GM23248 (cell line): ENCODE results near the gene ZFP36L1. TPM values are rescaled to one million over a fixed set of nuclear protein-coding genes. Genes with fewer than 3 reads are reported as not detected.
A peak's percentile ranks its signal among the peaks of the same experiment; 100 is the strongest.

Source experiments
- DNase-seq: peaks from one replicate; pipeline ENCODE4 v3.0.0-alpha.2; 2015
- H2AFZ ChIP-seq: fragments of 200-600 bp; sonication (generic); 2 replicates; pipeline ENCODE4 v1.6.1; 2016; ENCODE audit warnings: antibody characterized with exemption
- H3F3A ChIP-seq: fragments of 200-600 bp; sonication (generic); 2 replicates; pipeline ENCODE4 v1.6.1; 2016; ENCODE audit warnings: mild to moderate bottlenecking, antibody characterized with exemption, mixed run types; ENCODE audit not compliant: insufficient read depth
- H3K27ac ChIP-seq: fragments of 200-600 bp; sonication (generic); 2 replicates; pipeline ENCODE4 v1.5.1; 2016; ENCODE audit warnings: mild to moderate bottlenecking
- H3K27me3 ChIP-seq: fragments of 200-600 bp; sonication (generic); replicated peaks from 2 replicates; pipeline ENCODE4 v1.6.1; 2016; ENCODE audit warnings: mild to moderate bottlenecking; ENCODE audit not compliant: insufficient read depth
- H3K36me3 ChIP-seq: fragments of 200-600 bp; sonication (generic); 2 replicates; pipeline ENCODE4 v1.6.1; 2016; ENCODE audit warnings: low read depth, mild to moderate bottlenecking
- H3K4me1 ChIP-seq: fragments of 200-600 bp; sonication (generic); 2 replicates; pipeline ENCODE4 v1.6.1; 2016; ENCODE audit warnings: mild to moderate bottlenecking; ENCODE audit not compliant: insufficient read depth
- H3K4me2 ChIP-seq: fragments of 200-600 bp; sonication (generic); one replicate; pipeline ENCODE4 v1.6.1; 2016; ENCODE audit warnings: mild to moderate bottlenecking; ENCODE audit not compliant: unreplicated experiment
- H3K4me3 ChIP-seq: fragments of 200-600 bp; sonication (generic); 2 replicates; pipeline ENCODE4 v1.5.1; 2016; ENCODE audit warnings: mild to moderate bottlenecking
- H3K79me2 ChIP-seq: fragments of 200-600 bp; sonication (generic); 2 replicates; pipeline ENCODE4 v1.6.1; 2016; ENCODE audit warnings: mild to moderate bottlenecking; ENCODE audit not compliant: insufficient read depth
- H3K9ac ChIP-seq: fragments of 200-600 bp; sonication (generic); 2 replicates; pipeline ENCODE4 v1.6.1; 2016; ENCODE audit warnings: mild to moderate bottlenecking
- H3K9me2 ChIP-seq: fragments of 200-600 bp; sonication (generic); 2 replicates; pipeline ENCODE4 v1.6.1; 2016; ENCODE audit warnings: mixed run types, mild to moderate bottlenecking, moderate library complexity; ENCODE audit not compliant: insufficient read depth
- H3K9me3 ChIP-seq: fragments of 200-600 bp; sonication (generic); one replicate; pipeline ENCODE4 v1.6.1; 2017; ENCODE audit warnings: low read depth
- H4K20me1 ChIP-seq: fragments of 200-600 bp; sonication (generic); 2 replicates; pipeline ENCODE4 v1.6.0; 2016; ENCODE audit not compliant: insufficient read depth
- EZH2 ChIP-seq: fragments of 200-600 bp; sonication (generic); IDR thresholded peaks from 2 replicates; pipeline ENCODE4 v1.6.1; 2018; ENCODE audit warnings: antibody characterized with exemption, mild to moderate bottlenecking; ENCODE audit not compliant: insufficient read depth, poor library complexity, severe bottlenecking
- EZH2phosphoT487 ChIP-seq: fragments of 200-600 bp; sonication (generic); IDR thresholded peaks from 2 replicates; pipeline ENCODE4 v1.6.1; 2018; ENCODE audit warnings: antibody characterized with exemption, moderate library complexity, mild to moderate bottlenecking, low read depth; ENCODE audit not compliant: insufficient read depth
- WGBS, 2 experiments: methylation state at CpG; one replicate each; pipeline ENCODE4 v1.1.6; 2015 to 2017; ENCODE audit warnings: low lambda C conversion rate in 2 of 2, low coverage in 1 of 2; ENCODE audit errors: missing lambda C conversion rate in 2 of 2; 5-methylcytosine and 5-hydroxymethylcytosine counted together
- in situ Hi-C: fragments of 300-500 bp; cut with MboI; formaldehyde crosslinking; loops from 2 replicates; pipeline ENCODE4 v1.15.0; 2020
- polyA plus RNA-seq: library from polyadenylated mRNA; unstranded; fragments of >200 nt; fragmentation: Nextera tagmentation; extraction: Ambion mirVana; gene quantifications from 2 replicates; pipeline ENCODE4 v1.2.1, GENCODE V29; 2016
- total RNA-seq: library from RNA; depleted of rRNA; stranded (reverse); fragments of >200 nt; shearing (Covaris generic); gene quantifications from 2 replicates; pipeline ENCODE4 v1.2.3, GENCODE V29; 2014

Gene ZFP36L1
- total and polyA plus RNA-seq, 2 experiments from 2014 or later = 92.9 to 599 TPM

- TF ChIP-seq EZH2 (no peak), EZH2phosphoT487 (no peak)
- 4 to 9% methylated on average over 5 of the region's 5 CpGs for WGBS, 2 experiments
- H4K20me1 ChIP-seq = no peaks in the 10 kb centered on the region
- peaks cover 19% of the 10 kb centered on the region for H3K36me3 ChIP-seq
- H3K4me2 ChIP-seq = peak overlapping the region; percentile 4
- peaks cover 70% of the 10 kb centered on the region for H3F3A ChIP-seq
- H3K4me1 ChIP-seq = peaks cover 63% of the 10 kb centered on the region
- DNase-seq = peak; percentile 71
- H3K9me3 ChIP-seq = no peaks in the 10 kb centered on the region
- H3K4me3 ChIP-seq = no peak overlapping the region
- no peak overlapping the region for H2AFZ ChIP-seq
- H3K9ac ChIP-seq = no peak overlapping the region
- H3K9me2 ChIP-seq = no peaks in the 10 kb centered on the region
- H3K27me3 ChIP-seq = no peaks in the 10 kb centered on the region
- peak overlapping the region; percentile 100 for H3K27ac ChIP-seq
- in situ Hi-C loops = loop anchor here (10.0 kb wide), 2 partner anchors 260 to 530 kb away; no protein-coding TSS in a partner anchor
- peaks cover 20% of the 10 kb centered on the region for H3K79me2 ChIP-seq
Observed at GRCh38 chr14:68784226-68784910, 8.5 kb downstream of the ZFP36L1 start.

- Histone ChIP-seq H3K9ac (no peak overlapping the region), H3F3A (peaks cover 73% of the 10 kb centered on the region), H2AFZ (no peak overlapping the region), H3K27me3 (no peaks in the 10 kb centered on the region), H3K79me2 (peaks cover 14% of the 10 kb centered on the region), H3K4me3 (no peak overlapping the region), H4K20me1 (no peaks in the 10 kb centered on the region), H3K36me3 (peaks cover 14% of the 10 kb centered on the region), H3K9me3 (no peaks in the 10 kb centered on the region), H3K9me2 (no peaks in the 10 kb centered on the region), H3K4me1 (peaks cover 71% of the 10 kb centered on the region), H3K27ac (peak overlapping the region; percentile 100), H3K4me2 (no peak overlapping the region)
- in situ Hi-C loops = loop anchor here (10.0 kb wide), 2 partner anchors 259 to 529 kb away; no protein-coding TSS in a partner anchor
- TF ChIP-seq EZH2phosphoT487 = no peak
- TF ChIP-seq EZH2 = no peak
- 98% methylated on average over 3 of the region's 3 CpGs for WGBS, 2 experiments
- DNase-seq = no peak
Observed at GRCh38 chr14:68783408-68784225, 9.2 kb downstream of the ZFP36L1 start.

GRCh38 chr14:68782091-68782981 is 10.5 kb downstream of the ZFP36L1 start:
- in situ Hi-C loops = loop anchor here (10.0 kb wide), 2 partner anchors 258 to 528 kb away; no protein-coding TSS in a partner anchor
- Histone ChIP-seq H3K4me1 (peaks cover 71% of the 10 kb centered on the region), H3K4me3 (no peak overlapping the region)

More at GRCh38 chr14:68782091-68782981, 10.5 kb downstream of the ZFP36L1 start:
- Histone ChIP-seq H3F3A (peaks cover 71% of the 10 kb centered on the region), H3K27ac (no peak overlapping the region), H3K27me3 (no peaks in the 10 kb centered on the region), H3K4me2 (no peak overlapping the region), H4K20me1 (no peaks in the 10 kb centered on the region), H3K36me3 (peaks cover under 1% of the 10 kb centered on the region; the same call in 1 of the 2 replicates), H3K9me3 (no peaks in the 10 kb centered on the region), H3K9me2 (no peaks in the 10 kb centered on the region), H3K79me2 (peaks cover 1% of the 10 kb centered on the region; the same call in 1 of the 2 replicates), H2AFZ (no peak overlapping the region), H3K9ac (no peak overlapping the region)
- TF ChIP-seq EZH2 (no peak), EZH2phosphoT487 (no peak)
- DNase-seq = no peak
- WGBS, 2 experiments = 95 to 96% methylated on average over 10 of the region's 10 CpGs
